Thyroid gland (tissue), 4 donors: ENCODE measurements around the gene USP24. TPM values are rescaled to one million over a fixed set of nuclear protein-coding genes. Genes with fewer than 3 reads are reported as not detected.

Experiments
- DNase-seq, 2 donors: peaks; one replicate each; pipeline ENCODE4 v3.0.0-alpha.2; 2019
- H3K27ac ChIP-seq, 3 donors: fragments of 200-600 bp; sonication (generic); 1 replicate in 2 of 3; 2 replicates in 1 of 3; pipeline ENCODE4 v1.5.1; 2016 to 2019; ENCODE audit warnings: mild to moderate bottlenecking in 1 of 3, moderate library complexity in 1 of 3
- H3K27me3 ChIP-seq: fragments of 200-600 bp; sonication (generic); one replicate; pipeline ENCODE4 v1.5.1; 2019
- H3K36me3 ChIP-seq, 2 donors: fragments of 200-600 bp; sonication (generic); one replicate each; pipeline ENCODE4 v1.5.1; 2016 to 2019
- H3K4me1 ChIP-seq, 2 donors: fragments of 200-600 bp; sonication (generic); one replicate each; pipeline ENCODE4 v1.5.1; 2017 to 2019
- H3K4me3 ChIP-seq, 3 donors: fragments of 200-600 bp; sonication (generic); replicated peaks in 1 of 3; 1 replicate in 2 of 3; 2 replicates in 1 of 3; pipeline ENCODE4 v1.5.1; 2016; ENCODE audit warnings: mild to moderate bottlenecking in 1 of 3
- H3K9me3 ChIP-seq: fragments of 200-600 bp; sonication (generic); one replicate; pipeline ENCODE4 v1.5.1; 2017
- POLR2A ChIP-seq, 2 donors: fragments of 450-650 bp; IDR thresholded peaks; one replicate each; pipeline ENCODE4 v1.6.1; 2017; ENCODE audit warnings: antibody characterized with exemption in 2 of 2, mild to moderate bottlenecking in 2 of 2, moderate library complexity in 1 of 2
- WGBS, 2 donors: methylation state at CpG; one replicate each; pipeline ENCODE4 v1.1.5; 2017; 5-methylcytosine and 5-hydroxymethylcytosine counted together
- intact Hi-C: fragments of 100-400 bp; cut with DNase I; formaldehyde crosslinking; loops from one replicate; pipeline ENCODE4 v1.15.1; 2023
- total RNA-seq, 4 donors: library from RNA; depleted of rRNA; stranded (reverse); fragments of >200 nt; gene quantifications; one replicate each; pipeline ENCODE4 v1.2.3, GENCODE V29; 2016
- TF ChIP-seq, protein P1 (sequence below), 6 experiments: fragments of 200-600 bp in 3 of 6; fragments of 450-650 bp in 3 of 6; sonication (generic) in 3 of 6; IDR thresholded peaks; one replicate each; pipeline ENCODE4 v1.5.1; 2016 to 2019; ENCODE audit warnings: antibody characterized with exemption in 6 of 6, mild to moderate bottlenecking in 2 of 6, inconsistent platforms in 1 of 6, moderate library complexity in 1 of 6

USP24 gene
- total RNA-seq, 4 donors from 2014 or later = 38.5 to 74.6 (median 43.4) TPM

DNA sequence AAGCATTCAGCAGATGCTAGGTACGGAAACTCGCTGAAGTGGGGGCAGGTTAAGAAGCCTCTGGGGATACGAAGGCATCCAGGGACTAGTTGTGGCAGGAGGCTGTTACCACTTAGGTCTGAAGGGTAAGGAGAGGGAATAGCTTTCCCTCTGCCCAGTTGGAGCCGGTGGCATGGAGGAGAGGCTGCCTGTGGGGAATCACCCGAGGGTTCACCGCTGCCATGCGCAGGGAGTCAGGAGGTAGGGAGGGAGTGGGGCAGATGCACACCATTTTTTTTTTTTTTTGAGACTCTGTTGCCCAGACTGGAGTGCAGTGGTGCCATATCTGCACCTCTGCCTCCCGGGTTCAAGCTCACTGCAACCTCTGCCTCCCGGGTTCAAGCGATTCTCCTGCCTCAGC lies 169.7 kb downstream of the USP24 start:
- Histone ChIP-seq H3K36me3 (no peaks in the 10 kb centered on the region), H3K27ac (no peak overlapping the region), H3K27me3 (no peaks in the 10 kb centered on the region), H3K4me1 (no peaks in the 10 kb centered on the region), H3K4me3 (no peak overlapping the region), H3K9me3 (no peaks in the 10 kb centered on the region)
- DNase-seq = no peak
- 95 to 96% methylated on average over 10 of the region's 10 CpGs for WGBS, 2 donors
- intact Hi-C loops = no loop called here
- no peak for TF ChIP-seq POLR2A (IDR thresholded peaks at IDR 0.05)
- TF ChIP-seq, protein P1, sequence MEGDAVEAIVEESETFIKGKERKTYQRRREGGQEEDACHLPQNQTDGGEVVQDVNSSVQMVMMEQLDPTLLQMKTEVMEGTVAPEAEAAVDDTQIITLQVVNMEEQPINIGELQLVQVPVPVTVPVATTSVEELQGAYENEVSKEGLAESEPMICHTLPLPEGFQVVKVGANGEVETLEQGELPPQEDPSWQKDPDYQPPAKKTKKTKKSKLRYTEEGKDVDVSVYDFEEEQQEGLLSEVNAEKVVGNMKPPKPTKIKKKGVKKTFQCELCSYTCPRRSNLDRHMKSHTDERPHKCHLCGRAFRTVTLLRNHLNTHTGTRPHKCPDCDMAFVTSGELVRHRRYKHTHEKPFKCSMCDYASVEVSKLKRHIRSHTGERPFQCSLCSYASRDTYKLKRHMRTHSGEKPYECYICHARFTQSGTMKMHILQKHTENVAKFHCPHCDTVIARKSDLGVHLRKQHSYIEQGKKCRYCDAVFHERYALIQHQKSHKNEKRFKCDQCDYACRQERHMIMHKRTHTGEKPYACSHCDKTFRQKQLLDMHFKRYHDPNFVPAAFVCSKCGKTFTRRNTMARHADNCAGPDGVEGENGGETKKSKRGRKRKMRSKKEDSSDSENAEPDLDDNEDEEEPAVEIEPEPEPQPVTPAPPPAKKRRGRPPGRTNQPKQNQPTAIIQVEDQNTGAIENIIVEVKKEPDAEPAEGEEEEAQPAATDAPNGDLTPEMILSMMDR (IDR thresholded peaks at IDR 0.05) = no peak

DNA sequence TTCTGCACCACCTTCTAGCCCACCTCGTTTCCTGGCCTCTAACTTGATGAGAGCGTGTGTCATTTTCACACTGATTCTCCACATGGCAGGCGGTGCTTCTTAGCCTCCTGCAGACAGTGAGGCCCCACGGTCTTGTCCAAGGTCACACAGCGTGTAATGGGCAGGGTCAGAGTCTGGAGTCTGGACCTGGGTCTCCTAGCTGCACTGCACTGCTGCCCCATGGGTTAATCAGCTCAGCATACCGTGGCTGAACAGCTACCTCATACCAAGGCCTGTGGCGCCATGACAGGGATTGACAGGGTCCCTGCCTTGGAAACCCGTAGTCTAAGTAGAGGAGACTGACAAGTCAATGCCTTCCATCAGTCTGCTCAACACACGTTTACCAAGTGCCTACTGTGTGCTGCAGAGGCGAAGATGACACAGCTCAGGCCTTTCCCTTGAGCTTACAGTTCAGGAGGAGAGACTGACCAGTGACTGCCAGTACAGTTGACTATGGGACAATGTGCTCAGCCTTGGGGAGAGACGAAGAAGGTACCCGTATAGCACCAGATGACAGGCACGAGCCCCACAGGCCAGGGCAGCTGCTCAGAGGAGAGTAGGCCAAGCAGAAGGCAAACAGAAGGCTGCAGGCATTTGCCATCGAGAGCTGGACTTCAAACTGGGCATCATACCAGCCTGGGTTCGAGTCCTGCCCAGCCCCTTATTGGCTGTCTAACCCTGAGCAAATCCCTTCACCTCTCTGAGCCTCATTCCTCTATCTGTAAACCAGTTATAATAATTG lies 170.4 kb downstream of the USP24 start:
- TF ChIP-seq POLR2A (IDR thresholded peaks at IDR 0.05) = no peak
- TF ChIP-seq, protein P1 (IDR thresholded peaks at IDR 0.05) = no peak
- intact Hi-C loops = no loop called here
- Histone ChIP-seq H3K4me1 (peaks cover 0 to 1% of the 10 kb centered on the region in 2 donors), H3K4me3 (no peak overlapping the region), H3K36me3 (no peaks in the 10 kb centered on the region), H3K9me3 (no peaks in the 10 kb centered on the region), H3K27me3 (no peaks in the 10 kb centered on the region), H3K27ac (no peak overlapping the region)
- WGBS, 2 donors = 83 to 93% methylated on average over 15 of the region's 15 CpGs
- no peak for DNase-seq

DNA sequence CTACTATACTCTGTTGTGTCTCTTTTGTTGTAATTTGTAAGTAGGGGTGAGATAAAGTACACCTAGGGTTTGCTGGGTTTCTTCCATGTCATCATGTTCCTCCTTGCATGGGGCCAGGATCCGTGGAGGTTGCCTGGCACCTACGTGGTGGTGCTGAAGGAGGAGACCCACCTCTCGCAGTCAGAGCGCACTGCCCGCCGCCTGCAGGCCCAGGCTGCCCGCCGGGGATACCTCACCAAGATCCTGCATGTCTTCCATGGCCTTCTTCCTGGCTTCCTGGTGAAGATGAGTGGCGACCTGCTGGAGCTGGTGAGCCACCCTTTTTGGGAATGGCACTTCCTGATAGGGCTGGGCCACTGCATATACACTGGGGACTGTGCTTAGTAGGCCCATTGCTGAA lies 171.4 kb downstream of the USP24 start:
- no peak overlapping the region for H3K27ac ChIP-seq
- intact Hi-C loops = no loop called here
- WGBS, 2 donors = 95 to 96% methylated on average over 8 to 9 of the region's 9 CpGs
- H3K27me3 ChIP-seq = no peaks in the 10 kb centered on the region
- no peaks in the 10 kb centered on the region for H3K36me3 ChIP-seq
- peaks cover 0 to 7% of the 10 kb centered on the region in 2 donors for H3K4me1 ChIP-seq
- TF ChIP-seq, protein P1 (IDR thresholded peaks at IDR 0.05) = no peak
- no peak for TF ChIP-seq POLR2A (IDR thresholded peaks at IDR 0.05)
- H3K4me3 ChIP-seq = no peak overlapping the region
- no peaks in the 10 kb centered on the region for H3K9me3 ChIP-seq
- no peak for DNase-seq

DNA sequence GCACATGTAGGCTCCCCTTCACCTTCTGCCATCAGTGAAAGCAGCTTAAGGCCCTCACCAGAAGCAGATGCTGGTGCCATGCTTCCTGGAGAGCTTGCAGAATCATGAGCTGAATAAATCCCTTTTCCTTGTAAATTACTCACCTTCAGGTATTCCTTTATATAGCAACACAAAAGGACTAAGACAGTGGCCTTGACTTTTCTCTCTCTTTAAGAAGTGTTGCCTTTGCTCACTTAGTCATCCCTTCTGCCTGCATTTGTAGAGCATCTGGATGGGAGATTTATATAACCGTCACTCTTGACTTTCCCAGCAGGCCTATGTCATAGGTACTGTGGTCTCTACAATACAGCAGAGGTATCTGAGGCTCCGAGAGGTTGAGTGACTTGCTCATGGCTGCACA lies 172.2 kb downstream of the USP24 start:
- Histone ChIP-seq H3K36me3 (no peaks in the 10 kb centered on the region), H3K9me3 (no peaks in the 10 kb centered on the region), H3K4me3 (no peak overlapping the region), H3K4me1 (peaks cover 0 to 7% of the 10 kb centered on the region in 2 donors), H3K27ac (no peak overlapping the region), H3K27me3 (no peaks in the 10 kb centered on the region)
- intact Hi-C loops = no loop called here
- 90 to 96% methylated on average over 2 of the region's 2 CpGs for WGBS, 2 donors
- TF ChIP-seq POLR2A (IDR thresholded peaks at IDR 0.05) = no peak
- TF ChIP-seq, protein P1 (IDR thresholded peaks at IDR 0.05) = no peak
- no peak for DNase-seq

DNA sequence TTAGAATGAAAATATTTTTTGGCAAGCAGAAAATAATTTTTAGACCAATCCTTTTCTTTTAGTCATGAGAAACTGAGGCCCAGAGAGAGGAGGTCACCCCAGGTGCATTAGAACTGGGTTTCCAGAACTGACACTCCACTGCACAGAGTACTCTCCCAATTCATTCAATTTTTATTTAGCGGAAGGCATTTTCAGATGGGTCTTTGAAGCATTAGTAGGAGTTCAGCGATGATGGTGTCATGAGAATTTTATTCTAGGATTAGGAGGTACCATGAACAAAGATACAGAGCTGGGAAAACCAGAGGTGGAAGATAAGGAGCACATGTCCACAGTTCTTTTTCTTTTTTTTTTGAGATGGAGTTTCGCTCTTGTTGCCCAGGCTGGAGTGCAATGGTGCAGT lies 173.6 kb downstream of the USP24 start:
- WGBS, 2 donors = 63 to 74% methylated on average over 3 of the region's 3 CpGs
- H3K4me1 ChIP-seq = peaks cover 0 to 7% of the 10 kb centered on the region in 2 donors
- no peak for DNase-seq
- intact Hi-C loops = no loop called here
- no peak for TF ChIP-seq POLR2A (IDR thresholded peaks at IDR 0.05)
- TF ChIP-seq, protein P1 (IDR thresholded peaks at IDR 0.05) = no peak
- H3K4me3 ChIP-seq = no peak overlapping the region
- H3K9me3 ChIP-seq = no peaks in the 10 kb centered on the region
- no peak overlapping the region for H3K27ac ChIP-seq
- H3K27me3 ChIP-seq = no peaks in the 10 kb centered on the region
- H3K36me3 ChIP-seq = no peaks in the 10 kb centered on the region
